Peyer's patch (tissue), 4 donors: ENCODE results near the gene GNAS-AS1.
A peak's percentile ranks its signal among the peaks of the same experiment; 100 is the strongest.

Experiments used
- POLR2A ChIP-seq, 2 donors: fragments of 450-650 bp; IDR thresholded peaks; one replicate each; pipeline ENCODE4 v1.5.1; 2017; ENCODE audit warnings: antibody characterized with exemption in 2 of 2, mild to moderate bottlenecking in 2 of 2, moderate library complexity in 2 of 2
- TF ChIP-seq, protein P1 (sequence below), 6 experiments: fragments of 450-650 bp in 4 of 6; fragments of 200-600 bp in 2 of 6; sonication (generic) in 1 of 6; IDR thresholded peaks; one replicate each; pipeline ENCODE4 v1.5.1; 2017 to 2019; ENCODE audit warnings: antibody characterized with exemption in 6 of 6, mild to moderate bottlenecking in 3 of 6, moderate library complexity in 1 of 6

GRCh38 chr20:58888521-58889333 lies 38.0 kb upstream of the GNAS-AS1 start:
- peak; percentile 80 to 93 for TF ChIP-seq POLR2A (IDR thresholded peaks at IDR 0.05)
- TF ChIP-seq, protein P1, sequence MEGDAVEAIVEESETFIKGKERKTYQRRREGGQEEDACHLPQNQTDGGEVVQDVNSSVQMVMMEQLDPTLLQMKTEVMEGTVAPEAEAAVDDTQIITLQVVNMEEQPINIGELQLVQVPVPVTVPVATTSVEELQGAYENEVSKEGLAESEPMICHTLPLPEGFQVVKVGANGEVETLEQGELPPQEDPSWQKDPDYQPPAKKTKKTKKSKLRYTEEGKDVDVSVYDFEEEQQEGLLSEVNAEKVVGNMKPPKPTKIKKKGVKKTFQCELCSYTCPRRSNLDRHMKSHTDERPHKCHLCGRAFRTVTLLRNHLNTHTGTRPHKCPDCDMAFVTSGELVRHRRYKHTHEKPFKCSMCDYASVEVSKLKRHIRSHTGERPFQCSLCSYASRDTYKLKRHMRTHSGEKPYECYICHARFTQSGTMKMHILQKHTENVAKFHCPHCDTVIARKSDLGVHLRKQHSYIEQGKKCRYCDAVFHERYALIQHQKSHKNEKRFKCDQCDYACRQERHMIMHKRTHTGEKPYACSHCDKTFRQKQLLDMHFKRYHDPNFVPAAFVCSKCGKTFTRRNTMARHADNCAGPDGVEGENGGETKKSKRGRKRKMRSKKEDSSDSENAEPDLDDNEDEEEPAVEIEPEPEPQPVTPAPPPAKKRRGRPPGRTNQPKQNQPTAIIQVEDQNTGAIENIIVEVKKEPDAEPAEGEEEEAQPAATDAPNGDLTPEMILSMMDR (IDR thresholded peaks at IDR 0.05) = no peak
